GM23248 (cell line): Measurements from ENCODE around the gene NXPH2.

Experiments
- EZH2 ChIP-seq: fragments of 200-600 bp; sonication (generic); IDR thresholded peaks from 2 replicates; pipeline ENCODE4 v1.6.1; 2018; ENCODE audit warnings: antibody characterized with exemption, mild to moderate bottlenecking; ENCODE audit not compliant: insufficient read depth, poor library complexity, severe bottlenecking
- EZH2phosphoT487 ChIP-seq: fragments of 200-600 bp; sonication (generic); IDR thresholded peaks from 2 replicates; pipeline ENCODE4 v1.6.1; 2018; ENCODE audit warnings: antibody characterized with exemption, moderate library complexity, mild to moderate bottlenecking, low read depth; ENCODE audit not compliant: insufficient read depth

DNA sequence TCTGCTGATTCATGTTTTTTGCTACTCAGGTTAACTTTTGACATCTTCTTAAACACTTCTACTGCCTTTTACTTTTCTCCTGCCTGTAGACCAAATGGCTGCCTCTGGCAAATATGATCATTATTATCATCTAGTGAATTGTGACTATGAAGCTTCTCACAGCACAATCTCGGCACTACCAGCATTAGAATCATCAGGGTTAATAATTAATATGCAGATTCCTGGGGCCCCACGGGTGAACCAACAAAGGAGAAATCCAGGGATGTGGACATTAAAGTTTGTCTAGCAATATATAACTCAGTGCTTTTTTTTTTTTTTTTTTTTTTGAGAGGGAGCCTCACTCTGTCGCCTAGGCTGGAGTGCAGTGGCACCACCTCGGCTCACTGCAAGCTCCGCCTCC, 142.5 kb downstream of the NXPH2 start:
- TF ChIP-seq EZH2phosphoT487: no peak
- no peak for TF ChIP-seq EZH2
